PC-9 (cell line): Measurements from ENCODE around the gene HOXC9. TPM values are rescaled to one million over a fixed set of nuclear protein-coding genes. Genes with fewer than 3 reads are reported as not detected.

Experiments
- BruUV-seq: library from RNA; stranded (reverse); fragments of 400-500 nt; replicated peaks from 2 replicates; lab custom pipeline; 2021; lab: Mats Ljungman, UMichigan
- CTCF ChIA-PET: fragments of 300-600 bp; sonication (Branson Sonifier 250); formaldehyde crosslinking; loops from one replicate; lab custom pipeline; 2022; ENCODE audit warnings: antibody characterized with exemption; lab: Charles Lee
- POLR2A ChIA-PET: fragments of 300-600 bp; sonication (Branson Sonifier 250); formaldehyde crosslinking; loops from one replicate; lab custom pipeline; 2022; ENCODE audit warnings: antibody characterized with exemption; ENCODE audit not compliant: unreplicated experiment; lab: Charles Lee
- DNase-seq, 2 experiments: peaks; one replicate each; pipeline versions ENCODE4 v3.0.0 to v3.0.0-alpha.2; 2015 to 2022; ENCODE audit warnings: mixed read lengths in 1 of 2
- H2AFZ ChIP-seq: fragments of 200-600 bp; sonication (generic); 2 replicates; pipeline ENCODE4 v1.8.1; 2017; ENCODE audit warnings: antibody characterized with exemption
- H3F3A ChIP-seq: fragments of 200-600 bp; sonication (generic); 2 replicates; pipeline ENCODE4 v1.8.1; 2017; ENCODE audit warnings: antibody characterized with exemption, mild to moderate bottlenecking, low read depth; ENCODE audit not compliant: insufficient read depth
- H3K27ac ChIP-seq: fragments of 200-600 bp; sonication (generic); 2 replicates; pipeline ENCODE4 v1.6.1; 2016; ENCODE audit warnings: mixed run types
- H3K27me3 ChIP-seq: fragments of 200-600 bp; sonication (generic); 2 replicates; pipeline ENCODE4 v1.6.1; 2016; ENCODE audit warnings: low read depth, mixed run types; ENCODE audit not compliant: insufficient read depth
- H3K36me3 ChIP-seq: fragments of 200-600 bp; sonication (generic); 2 replicates; pipeline ENCODE4 v1.6.1; 2016; ENCODE audit warnings: low read depth, mixed run types
- H3K4me1 ChIP-seq: fragments of 200-600 bp; sonication (generic); replicated peaks from 2 replicates; pipeline ENCODE4 v1.6.1; 2016; ENCODE audit warnings: mixed run types; ENCODE audit not compliant: insufficient read depth
- H3K4me2 ChIP-seq: fragments of 200-600 bp; sonication (generic); 2 replicates; pipeline ENCODE4 v1.6.1; 2017; ENCODE audit warnings: mixed run types
- H3K4me3 ChIP-seq: fragments of 200-600 bp; sonication (generic); 2 replicates; pipeline ENCODE4 v1.6.1; 2016; ENCODE audit warnings: mixed run types
- H3K79me2 ChIP-seq: fragments of 200-600 bp; sonication (generic); 2 replicates; pipeline ENCODE4 v1.6.1; 2017; ENCODE audit warnings: low read depth, mixed run types
- H3K9me2 ChIP-seq: fragments of 200-600 bp; sonication (generic); 2 replicates; pipeline ENCODE4 v1.8.1; 2017; ENCODE audit warnings: mild to moderate bottlenecking; ENCODE audit not compliant: insufficient read depth
- H3K9me3 ChIP-seq: fragments of 200-600 bp; sonication (generic); 2 replicates; pipeline ENCODE4 v1.8.1; 2016; ENCODE audit warnings: low read depth; ENCODE audit not compliant: insufficient read depth
- H4K20me1 ChIP-seq: fragments of 200-600 bp; sonication (generic); 2 replicates; pipeline ENCODE4 v1.8.1; 2017; ENCODE audit not compliant: insufficient read depth
- EZH2 ChIP-seq: fragments of 200-600 bp; sonication (generic); IDR thresholded peaks from 2 replicates; pipeline ENCODE4 v1.8.0; 2017; ENCODE audit warnings: antibody characterized with exemption, low read depth
- intact Hi-C: fragments of 100-400 bp; cut with micrococcal nuclease; formaldehyde crosslinking; loops from one replicate; pipeline ENCODE4 v1.10.0; 2022; ENCODE audit not compliant: unreplicated experiment
- total RNA-seq: library from RNA; stranded (reverse); gene quantifications from 2 replicates; pipeline ENCODE4 v1.2.3, GENCODE V29; 2021
- TF ChIP-seq, protein P1 (sequence below): fragments of 200-600 bp; sonication (generic); conservative IDR thresholded peaks from 2 replicates; pipeline ENCODE4 v1.6.1; 2017; ENCODE audit warnings: mixed run types, antibody characterized with exemption, mild to moderate bottlenecking, moderate library complexity

The HOXC9 gene
- total RNA-seq, 1 experiment from 2014 or later = 10.2 TPM

DNA sequence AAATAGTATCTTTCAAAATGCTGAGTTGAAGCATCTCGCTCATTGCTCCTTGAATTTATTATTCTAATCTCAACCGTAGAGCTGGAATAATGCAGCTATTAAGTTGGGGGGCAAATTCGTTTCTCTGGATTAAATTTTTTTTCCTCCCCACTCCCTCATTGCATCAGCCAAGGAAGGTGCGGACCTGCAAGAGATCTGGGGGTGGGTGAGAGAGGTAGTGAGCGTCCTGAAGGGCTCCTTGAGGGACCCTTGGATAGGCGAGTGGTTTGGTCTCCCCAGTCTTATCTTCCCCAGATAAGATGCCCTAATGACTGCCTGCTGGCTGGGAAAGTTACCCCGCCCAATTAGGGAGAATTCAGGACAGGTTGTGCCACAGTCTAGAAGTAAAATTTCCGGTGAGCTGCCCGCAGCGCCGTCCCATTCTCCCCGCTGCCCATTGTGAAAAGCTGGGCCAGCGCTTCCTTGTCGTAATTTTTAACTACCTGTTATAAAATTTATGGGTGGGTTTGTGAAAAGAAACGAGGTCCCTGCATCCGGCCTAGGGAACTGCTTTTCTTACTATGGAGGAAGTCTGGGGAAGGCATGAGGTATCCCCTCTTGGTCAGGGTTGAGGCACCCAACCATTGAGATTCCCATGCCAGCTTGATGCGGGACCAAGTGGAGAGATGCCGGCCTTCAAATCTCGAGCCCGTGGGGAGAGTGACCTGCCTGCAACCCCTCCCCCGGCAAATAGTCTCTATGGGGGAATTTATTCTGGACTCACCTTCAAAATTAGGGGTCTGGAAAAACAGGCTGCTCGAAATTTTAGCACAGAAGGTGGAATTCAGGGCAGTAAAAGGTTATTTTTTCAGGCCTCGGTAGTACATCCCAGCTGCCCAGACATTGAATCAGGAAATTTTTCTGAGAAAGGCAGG, 15.3 kb downstream of the HOXC9 start:
- H4K20me1 ChIP-seq = no peaks in the 10 kb centered on the region
- H3K27ac ChIP-seq = no peak overlapping the region
- CTCF ChIA-PET = interaction anchor here (0.6 kb wide), 1 partner anchor 264 kb away, joined by 6 read pairs; the partner anchor contains the start of gene CISTR
- TF ChIP-seq EZH2 = no peak
- TF ChIP-seq, protein P1, sequence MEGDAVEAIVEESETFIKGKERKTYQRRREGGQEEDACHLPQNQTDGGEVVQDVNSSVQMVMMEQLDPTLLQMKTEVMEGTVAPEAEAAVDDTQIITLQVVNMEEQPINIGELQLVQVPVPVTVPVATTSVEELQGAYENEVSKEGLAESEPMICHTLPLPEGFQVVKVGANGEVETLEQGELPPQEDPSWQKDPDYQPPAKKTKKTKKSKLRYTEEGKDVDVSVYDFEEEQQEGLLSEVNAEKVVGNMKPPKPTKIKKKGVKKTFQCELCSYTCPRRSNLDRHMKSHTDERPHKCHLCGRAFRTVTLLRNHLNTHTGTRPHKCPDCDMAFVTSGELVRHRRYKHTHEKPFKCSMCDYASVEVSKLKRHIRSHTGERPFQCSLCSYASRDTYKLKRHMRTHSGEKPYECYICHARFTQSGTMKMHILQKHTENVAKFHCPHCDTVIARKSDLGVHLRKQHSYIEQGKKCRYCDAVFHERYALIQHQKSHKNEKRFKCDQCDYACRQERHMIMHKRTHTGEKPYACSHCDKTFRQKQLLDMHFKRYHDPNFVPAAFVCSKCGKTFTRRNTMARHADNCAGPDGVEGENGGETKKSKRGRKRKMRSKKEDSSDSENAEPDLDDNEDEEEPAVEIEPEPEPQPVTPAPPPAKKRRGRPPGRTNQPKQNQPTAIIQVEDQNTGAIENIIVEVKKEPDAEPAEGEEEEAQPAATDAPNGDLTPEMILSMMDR = no peak
- H3K36me3 ChIP-seq = no peaks in the 10 kb centered on the region
- BruUV-seq = no TSS peak
- no peaks in the 10 kb centered on the region for H3K27me3 ChIP-seq
- H3K9me2 ChIP-seq = no peaks in the 10 kb centered on the region
- H3K4me2 ChIP-seq = no peak overlapping the region
- H3K4me1 ChIP-seq = no peaks in the 10 kb centered on the region; the same call in 1 of the 2 replicates
- intact Hi-C loops = no loop called here
- no peak overlapping the region for H2AFZ ChIP-seq
- POLR2A ChIA-PET = interaction anchor here (0.6 kb wide), 1 partner anchor 265 kb away, joined by 5 read pairs; the partner anchor contains the start of gene HNRNPA1
- DNase-seq = no peak
- H3K9me3 ChIP-seq = no peaks in the 10 kb centered on the region
- H3F3A ChIP-seq = no peaks in the 10 kb centered on the region
- no peaks in the 10 kb centered on the region for H3K79me2 ChIP-seq
- no peak overlapping the region for H3K4me3 ChIP-seq

DNA sequence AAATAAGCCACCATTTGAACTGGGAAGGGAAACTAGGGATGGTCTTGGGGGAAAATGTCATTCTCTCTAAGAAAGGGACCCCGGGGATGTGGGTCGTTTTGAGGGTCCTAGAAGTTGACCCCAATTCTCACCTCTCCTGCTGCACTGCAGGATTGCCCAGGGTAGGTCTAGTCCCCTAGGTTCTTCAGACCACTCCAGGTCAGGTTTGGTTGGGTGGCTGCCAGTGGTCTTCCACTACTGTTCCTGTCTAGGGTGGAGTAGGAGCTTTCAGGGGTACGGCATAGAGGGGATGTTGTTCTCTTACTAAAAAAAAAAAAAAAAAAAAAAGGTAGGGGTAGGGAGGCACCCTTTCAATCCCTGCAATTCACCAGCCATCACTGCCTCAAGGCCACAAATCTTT, 16.1 kb downstream of the HOXC9 start:
- no peak for TF ChIP-seq EZH2
- TF ChIP-seq, protein P1 = no peak
- CTCF ChIA-PET = interaction anchor here (0.5 to 0.6 kb wide), 3 partner anchors 264 to 363 kb away, joined by 4 to 6 read pairs (median 5); partner anchors contain the start of gene CISTR
- no peaks in the 10 kb centered on the region for H3K9me3 ChIP-seq
- POLR2A ChIA-PET = no interaction called here
- no peak overlapping the region for H2AFZ ChIP-seq
- no peaks in the 10 kb centered on the region for H3K27me3 ChIP-seq
- no peak overlapping the region for H3K4me3 ChIP-seq
- H3F3A ChIP-seq = no peaks in the 10 kb centered on the region
- H3K36me3 ChIP-seq = no peaks in the 10 kb centered on the region
- no peaks in the 10 kb centered on the region for H3K9me2 ChIP-seq
- no peaks in the 10 kb centered on the region for H3K79me2 ChIP-seq
- H4K20me1 ChIP-seq = no peaks in the 10 kb centered on the region
- DNase-seq = no peak
- intact Hi-C loops = no loop called here
- H3K4me2 ChIP-seq = 0 out of 2 replicates have a peak overlapping the region, but pooled peaks have one; percentile 99
- no TSS peak for BruUV-seq
- H3K4me1 ChIP-seq = no peaks in the 10 kb centered on the region; the same call in 1 of the 2 replicates
- H3K27ac ChIP-seq = no peak overlapping the region

DNA sequence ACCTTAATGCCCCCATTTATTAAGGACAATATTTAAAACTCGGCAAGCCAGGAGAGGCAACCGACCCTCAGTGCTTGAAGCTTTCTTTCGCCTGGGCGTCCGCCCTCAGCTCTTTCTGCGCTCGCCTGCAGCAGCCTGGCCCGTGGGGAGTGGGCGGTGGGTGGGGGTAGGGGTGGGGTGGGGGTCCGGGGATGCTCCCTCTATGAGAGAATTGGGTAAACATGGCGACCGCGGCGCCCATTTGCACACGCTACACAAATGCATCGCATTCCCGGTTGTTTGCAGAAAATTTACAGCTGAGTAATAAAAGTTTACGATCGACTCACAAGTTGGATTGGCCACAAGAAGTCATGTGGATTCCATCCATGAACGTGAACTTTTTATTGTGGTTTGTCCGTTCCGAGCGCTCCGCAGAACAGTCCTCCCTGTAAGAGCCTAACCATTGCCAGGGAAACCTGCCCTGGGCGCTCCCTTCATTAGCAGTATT, 16.6 kb downstream of the HOXC9 start:
- POLR2A ChIA-PET = no interaction called here
- H4K20me1 ChIP-seq = no peaks in the 10 kb centered on the region
- no peak overlapping the region for H2AFZ ChIP-seq
- TF ChIP-seq, protein P1 = no peak
- H3K27ac ChIP-seq = no peak overlapping the region
- no peaks in the 10 kb centered on the region for H3K79me2 ChIP-seq
- peak overlapping the region; percentile 99 for H3K4me2 ChIP-seq
- peak overlapping the region; percentile 82 for H3K4me3 ChIP-seq
- no peaks in the 10 kb centered on the region for H3K9me3 ChIP-seq
- no TSS peak for BruUV-seq
- no peaks in the 10 kb centered on the region for H3K36me3 ChIP-seq
- H3K9me2 ChIP-seq = no peaks in the 10 kb centered on the region
- H3K27me3 ChIP-seq = no peaks in the 10 kb centered on the region
- DNase-seq = no peak
- intact Hi-C loops = no loop called here
- H3F3A ChIP-seq = no peaks in the 10 kb centered on the region
- H3K4me1 ChIP-seq = no peaks in the 10 kb centered on the region; the same call in 1 of the 2 replicates
- CTCF ChIA-PET = interaction anchor here (0.5 to 1.8 kb wide), 6 partner anchors 8 to 363 kb away, joined by 3 to 37 read pairs (median 4); partner anchors contain the start of genes HOXC5 and HOXC8
